Measurements from ENCODE around the gene SHB. TPM values are rescaled to one million over a fixed set of nuclear protein-coding genes. Genes with fewer than 3 reads are reported as not detected.

Gene SHB
- total and polyA plus RNA-seq, 10 donors = 1.2 to 20.5 (median 7.1) TPM

GRCh38 chr9:38090170-38090569, 21.1 kb upstream of the SHB start:
- no peak overlapping the region for H3K27ac ChIP-seq
- no peaks in the 10 kb centered on the region for H3K36me3 ChIP-seq
- no peak overlapping the region for H3K4me3 ChIP-seq
- peak; percentile 25 for DNase-seq
- 68 to 79% (median 72%) methylated on average over 9 of the region's 9 CpGs for WGBS, 5 donors
- H3K9me3 ChIP-seq = no peaks in the 10 kb centered on the region
- TF ChIP-seq, protein P1, sequence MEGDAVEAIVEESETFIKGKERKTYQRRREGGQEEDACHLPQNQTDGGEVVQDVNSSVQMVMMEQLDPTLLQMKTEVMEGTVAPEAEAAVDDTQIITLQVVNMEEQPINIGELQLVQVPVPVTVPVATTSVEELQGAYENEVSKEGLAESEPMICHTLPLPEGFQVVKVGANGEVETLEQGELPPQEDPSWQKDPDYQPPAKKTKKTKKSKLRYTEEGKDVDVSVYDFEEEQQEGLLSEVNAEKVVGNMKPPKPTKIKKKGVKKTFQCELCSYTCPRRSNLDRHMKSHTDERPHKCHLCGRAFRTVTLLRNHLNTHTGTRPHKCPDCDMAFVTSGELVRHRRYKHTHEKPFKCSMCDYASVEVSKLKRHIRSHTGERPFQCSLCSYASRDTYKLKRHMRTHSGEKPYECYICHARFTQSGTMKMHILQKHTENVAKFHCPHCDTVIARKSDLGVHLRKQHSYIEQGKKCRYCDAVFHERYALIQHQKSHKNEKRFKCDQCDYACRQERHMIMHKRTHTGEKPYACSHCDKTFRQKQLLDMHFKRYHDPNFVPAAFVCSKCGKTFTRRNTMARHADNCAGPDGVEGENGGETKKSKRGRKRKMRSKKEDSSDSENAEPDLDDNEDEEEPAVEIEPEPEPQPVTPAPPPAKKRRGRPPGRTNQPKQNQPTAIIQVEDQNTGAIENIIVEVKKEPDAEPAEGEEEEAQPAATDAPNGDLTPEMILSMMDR (IDR thresholded peaks at IDR 0.05 in 8 of 11, conservative IDR thresholded peaks at IDR 0.05 in 3 of 11) = no peak
- no peak for TF ChIP-seq POLR2AphosphoS5 (IDR thresholded peaks at IDR 0.05)
- no peak for TF ChIP-seq POLR2A (IDR thresholded peaks at IDR 0.05)
- no peaks in the 10 kb centered on the region for H3K27me3 ChIP-seq (replicated peaks in 1 of 7)
- intact Hi-C loops (cut with DNase I; ENCODE audit: low total_unique reads) = no loop called here
- peaks cover 0 to 16% (median 3%) of the 10 kb centered on the region in 6 donors for H3K4me1 ChIP-seq

- no peaks in the 10 kb centered on the region for H3K27me3 ChIP-seq (replicated peaks in 1 of 7)
- H3K4me3 ChIP-seq = no peak overlapping the region
- H3K9me3 ChIP-seq = no peaks in the 10 kb centered on the region
- no peak overlapping the region for H3K27ac ChIP-seq
- peaks cover 0 to 16% (median 4%) of the 10 kb centered on the region in 6 donors for H3K4me1 ChIP-seq
- intact Hi-C loops (cut with DNase I; ENCODE audit: low total_unique reads) = loop anchor here (5.0 kb wide), 1 partner anchor 177 kb away; no protein-coding TSS in a partner anchor
- TF ChIP-seq POLR2A (IDR thresholded peaks at IDR 0.05) = no peak
- no peak for TF ChIP-seq POLR2AphosphoS5 (IDR thresholded peaks at IDR 0.05)
- TF ChIP-seq, protein P1 (IDR thresholded peaks at IDR 0.05 in 8 of 11, conservative IDR thresholded peaks at IDR 0.05 in 3 of 11) = no peak
- peak; percentile 25 for DNase-seq
- WGBS, 5 donors = 75 to 94% (median 80%) methylated on average over 2 of the region's 2 CpGs
- H3K36me3 ChIP-seq = no peaks in the 10 kb centered on the region
Measured at GRCh38 chr9:38089387-38090165, 20.5 kb upstream of the SHB start.

DNA sequence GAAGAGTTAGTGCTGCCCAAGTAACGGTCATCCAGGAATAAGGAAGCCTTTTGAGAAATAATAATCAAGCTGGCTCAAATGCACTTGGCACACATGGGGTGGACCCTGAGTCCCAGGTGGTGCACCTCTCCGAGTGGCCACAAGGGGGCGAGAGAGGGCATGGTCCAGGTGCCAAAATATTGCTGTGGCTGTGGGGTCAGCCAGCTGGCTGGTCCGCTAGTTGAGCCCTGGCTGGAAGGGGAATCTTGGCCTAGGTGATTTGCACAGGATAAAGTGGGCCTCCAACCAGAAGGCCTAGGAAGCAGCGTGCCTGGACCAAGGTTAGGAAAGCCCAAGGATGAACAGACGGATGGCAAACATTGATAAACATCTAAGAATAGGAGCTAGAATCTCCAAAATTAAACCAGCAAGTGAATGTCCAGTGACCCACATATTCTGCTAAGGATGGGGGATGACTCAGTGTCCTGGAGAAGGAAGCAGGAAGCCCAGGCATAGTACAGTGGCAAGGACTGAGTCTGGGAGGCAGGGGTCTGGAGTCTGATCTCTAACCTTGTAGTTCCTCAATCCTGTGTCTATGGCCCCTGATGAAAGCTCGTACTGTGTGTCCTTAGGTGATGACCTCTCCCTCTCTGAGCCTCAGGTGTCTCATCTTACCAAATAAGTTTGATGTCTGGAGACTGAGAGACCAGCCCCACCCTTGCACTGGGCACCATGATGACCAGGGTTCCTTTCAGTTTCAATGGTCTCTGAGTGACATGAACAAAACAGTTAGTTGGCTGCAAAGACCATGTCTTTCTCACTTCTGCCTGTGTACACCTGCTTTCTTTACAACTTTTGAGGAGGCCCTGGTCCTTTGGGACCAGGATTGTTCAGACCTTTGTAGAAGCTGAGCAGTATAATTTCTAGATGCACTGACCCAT, 19.2 kb upstream of the SHB start:
- Histone ChIP-seq H3K36me3 (no peaks in the 10 kb centered on the region), H3K4me3 (no peak overlapping the region), H3K27ac (no peak overlapping the region), H3K9me3 (no peaks in the 10 kb centered on the region), H3K4me1 (peaks cover 0 to 16% (median 4%) of the 10 kb centered on the region in 6 donors), H3K27me3 (replicated peaks in 1 of 7) (peaks cover 0 to 7% (median 0%) of the 10 kb centered on the region in 7 donors)
- intact Hi-C loops (cut with DNase I; ENCODE audit: low total_unique reads) = loop anchor here (5.0 kb wide), 1 partner anchor 176 kb away; no protein-coding TSS in a partner anchor
- TF ChIP-seq POLR2A (IDR thresholded peaks at IDR 0.05) = no peak
- TF ChIP-seq, protein P1 (IDR thresholded peaks at IDR 0.05 in 8 of 11, conservative IDR thresholded peaks at IDR 0.05 in 3 of 11) = peak; percentile 83 to 96 (median 95)
- peak in 2 of 3 donors; percentile 44 to 52 for TF ChIP-seq POLR2AphosphoS5 (IDR thresholded peaks at IDR 0.05)
- 24 to 27% (median 25%) methylated on average over 7 of the region's 7 CpGs for WGBS, 5 donors
- peak; percentile 93 for DNase-seq
